PC-9 (cell line): ENCODE results near the gene TANC2. TPM values are rescaled to one million over a fixed set of nuclear protein-coding genes. Genes with fewer than 3 reads are reported as not detected.

Experiments used
- BruUV-seq: library from RNA; stranded (reverse); fragments of 400-500 nt; replicated peaks from 2 replicates; lab custom pipeline; 2021; lab: Mats Ljungman, UMichigan
- CTCF ChIA-PET: fragments of 300-600 bp; sonication (Branson Sonifier 250); formaldehyde crosslinking; loops from one replicate; lab custom pipeline; 2022; ENCODE audit warnings: antibody characterized with exemption; lab: Charles Lee
- POLR2A ChIA-PET: fragments of 300-600 bp; sonication (Branson Sonifier 250); formaldehyde crosslinking; loops from one replicate; lab custom pipeline; 2022; ENCODE audit warnings: antibody characterized with exemption; ENCODE audit not compliant: unreplicated experiment; lab: Charles Lee
- DNase-seq, 2 experiments: peaks; one replicate each; pipeline versions ENCODE4 v3.0.0 to v3.0.0-alpha.2; 2015 to 2022; ENCODE audit warnings: mixed read lengths in 1 of 2
- H2AFZ ChIP-seq: fragments of 200-600 bp; sonication (generic); 2 replicates; pipeline ENCODE4 v1.8.1; 2017; ENCODE audit warnings: antibody characterized with exemption
- H3F3A ChIP-seq: fragments of 200-600 bp; sonication (generic); 2 replicates; pipeline ENCODE4 v1.8.1; 2017; ENCODE audit warnings: antibody characterized with exemption, mild to moderate bottlenecking, low read depth; ENCODE audit not compliant: insufficient read depth
- H3K27ac ChIP-seq: fragments of 200-600 bp; sonication (generic); 2 replicates; pipeline ENCODE4 v1.6.1; 2016; ENCODE audit warnings: mixed run types
- H3K27me3 ChIP-seq: fragments of 200-600 bp; sonication (generic); 2 replicates; pipeline ENCODE4 v1.6.1; 2016; ENCODE audit warnings: low read depth, mixed run types; ENCODE audit not compliant: insufficient read depth
- H3K36me3 ChIP-seq: fragments of 200-600 bp; sonication (generic); 2 replicates; pipeline ENCODE4 v1.6.1; 2016; ENCODE audit warnings: low read depth, mixed run types
- H3K4me1 ChIP-seq: fragments of 200-600 bp; sonication (generic); replicated peaks from 2 replicates; pipeline ENCODE4 v1.6.1; 2016; ENCODE audit warnings: mixed run types; ENCODE audit not compliant: insufficient read depth
- H3K4me2 ChIP-seq: fragments of 200-600 bp; sonication (generic); 2 replicates; pipeline ENCODE4 v1.6.1; 2017; ENCODE audit warnings: mixed run types
- H3K4me3 ChIP-seq: fragments of 200-600 bp; sonication (generic); 2 replicates; pipeline ENCODE4 v1.6.1; 2016; ENCODE audit warnings: mixed run types
- H3K79me2 ChIP-seq: fragments of 200-600 bp; sonication (generic); 2 replicates; pipeline ENCODE4 v1.6.1; 2017; ENCODE audit warnings: low read depth, mixed run types
- H3K9me2 ChIP-seq: fragments of 200-600 bp; sonication (generic); 2 replicates; pipeline ENCODE4 v1.8.1; 2017; ENCODE audit warnings: mild to moderate bottlenecking; ENCODE audit not compliant: insufficient read depth
- H3K9me3 ChIP-seq: fragments of 200-600 bp; sonication (generic); 2 replicates; pipeline ENCODE4 v1.8.1; 2016; ENCODE audit warnings: low read depth; ENCODE audit not compliant: insufficient read depth
- H4K20me1 ChIP-seq: fragments of 200-600 bp; sonication (generic); 2 replicates; pipeline ENCODE4 v1.8.1; 2017; ENCODE audit not compliant: insufficient read depth
- EZH2 ChIP-seq: fragments of 200-600 bp; sonication (generic); IDR thresholded peaks from 2 replicates; pipeline ENCODE4 v1.8.0; 2017; ENCODE audit warnings: antibody characterized with exemption, low read depth
- intact Hi-C: fragments of 100-400 bp; cut with micrococcal nuclease; formaldehyde crosslinking; loops from one replicate; pipeline ENCODE4 v1.10.0; 2022; ENCODE audit not compliant: unreplicated experiment
- total RNA-seq: library from RNA; stranded (reverse); gene quantifications from 2 replicates; pipeline ENCODE4 v1.2.3, GENCODE V29; 2021
- TF ChIP-seq, protein P1 (sequence below): fragments of 200-600 bp; sonication (generic); conservative IDR thresholded peaks from 2 replicates; pipeline ENCODE4 v1.6.1; 2017; ENCODE audit warnings: mixed run types, antibody characterized with exemption, mild to moderate bottlenecking, moderate library complexity

Gene TANC2
- total RNA-seq, 1 experiment from 2014 or later: 122 TPM

GRCh38 chr17:62998665-62999393, 32.8 kb downstream of the TANC2 start:
- Histone ChIP-seq H3K9me2 (no peaks in the 10 kb centered on the region), H3K4me2 (no peak overlapping the region), H3K4me1 (no peaks in the 10 kb centered on the region; the same call in 1 of the 2 replicates), H3F3A (peaks cover 58% of the 10 kb centered on the region), H3K9me3 (no peaks in the 10 kb centered on the region), H3K79me2 (peaks cover 100% of the 10 kb centered on the region), H4K20me1 (peaks cover 57% of the 10 kb centered on the region), H3K27me3 (no peaks in the 10 kb centered on the region), H2AFZ (no peak overlapping the region), H3K27ac (no peak overlapping the region), H3K4me3 (no peak overlapping the region), H3K36me3 (peaks cover 21% of the 10 kb centered on the region; the same call in 1 of the 2 replicates)
- ChIA-PET CTCF (no interaction called here), POLR2A (interaction anchor here (0.6 kb wide), 2 partner anchors 17 to 32 kb away, joined by 5 to 10 read pairs; no protein-coding TSS in a partner anchor)
- no peak for TF ChIP-seq EZH2
- TF ChIP-seq, protein P1, sequence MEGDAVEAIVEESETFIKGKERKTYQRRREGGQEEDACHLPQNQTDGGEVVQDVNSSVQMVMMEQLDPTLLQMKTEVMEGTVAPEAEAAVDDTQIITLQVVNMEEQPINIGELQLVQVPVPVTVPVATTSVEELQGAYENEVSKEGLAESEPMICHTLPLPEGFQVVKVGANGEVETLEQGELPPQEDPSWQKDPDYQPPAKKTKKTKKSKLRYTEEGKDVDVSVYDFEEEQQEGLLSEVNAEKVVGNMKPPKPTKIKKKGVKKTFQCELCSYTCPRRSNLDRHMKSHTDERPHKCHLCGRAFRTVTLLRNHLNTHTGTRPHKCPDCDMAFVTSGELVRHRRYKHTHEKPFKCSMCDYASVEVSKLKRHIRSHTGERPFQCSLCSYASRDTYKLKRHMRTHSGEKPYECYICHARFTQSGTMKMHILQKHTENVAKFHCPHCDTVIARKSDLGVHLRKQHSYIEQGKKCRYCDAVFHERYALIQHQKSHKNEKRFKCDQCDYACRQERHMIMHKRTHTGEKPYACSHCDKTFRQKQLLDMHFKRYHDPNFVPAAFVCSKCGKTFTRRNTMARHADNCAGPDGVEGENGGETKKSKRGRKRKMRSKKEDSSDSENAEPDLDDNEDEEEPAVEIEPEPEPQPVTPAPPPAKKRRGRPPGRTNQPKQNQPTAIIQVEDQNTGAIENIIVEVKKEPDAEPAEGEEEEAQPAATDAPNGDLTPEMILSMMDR: no peak
- BruUV-seq: no TSS peak
- intact Hi-C loops: loop anchor here (10.0 kb wide), 1 partner anchor 406 kb away; no protein-coding TSS in a partner anchor
- no peak for DNase-seq

DNA sequence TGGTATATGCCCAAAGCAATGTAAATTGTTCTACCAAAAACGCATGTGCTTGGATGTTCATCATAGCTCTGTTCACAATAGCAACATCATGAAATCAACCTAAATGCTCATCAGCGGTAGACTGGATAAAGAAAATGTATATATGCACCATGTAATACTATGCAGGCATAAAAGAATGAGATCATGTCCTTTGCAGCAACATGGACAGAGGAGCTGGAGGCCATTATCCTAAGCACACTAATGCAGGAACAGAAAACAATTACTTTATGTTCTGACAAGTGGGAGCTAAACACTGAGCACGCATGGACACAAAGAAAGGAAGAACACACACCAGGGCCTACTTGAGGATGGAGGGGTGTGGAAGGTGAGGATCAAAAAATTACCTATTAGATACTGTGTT, 33.7 kb downstream of the TANC2 start:
- Histone ChIP-seq H3F3A (peaks cover 60% of the 10 kb centered on the region), H3K9me3 (no peaks in the 10 kb centered on the region), H2AFZ (no peak overlapping the region), H3K9me2 (no peaks in the 10 kb centered on the region), H3K36me3 (peaks cover 21% of the 10 kb centered on the region; the same call in 1 of the 2 replicates), H3K27ac (no peak overlapping the region), H3K4me2 (no peak overlapping the region), H3K4me1 (no peaks in the 10 kb centered on the region; the same call in 1 of the 2 replicates), H3K4me3 (no peak overlapping the region), H3K27me3 (no peaks in the 10 kb centered on the region), H4K20me1 (peaks cover 58% of the 10 kb centered on the region), H3K79me2 (peaks cover 100% of the 10 kb centered on the region)
- TF ChIP-seq EZH2: no peak
- TF ChIP-seq, protein P1: no peak
- no peak for DNase-seq
- CTCF ChIA-PET: interaction anchor here (0.6 kb wide), 1 partner anchor 449 kb away, joined by 3 read pairs; no protein-coding TSS in a partner anchor
- POLR2A ChIA-PET: interaction anchor here (0.6 kb wide), 1 partner anchor 32 kb away, joined by 5 read pairs; no protein-coding TSS in a partner anchor
- intact Hi-C loops: loop anchor here (10.0 kb wide), 1 partner anchor 405 kb away; no protein-coding TSS in a partner anchor
- no TSS peak for BruUV-seq

DNA sequence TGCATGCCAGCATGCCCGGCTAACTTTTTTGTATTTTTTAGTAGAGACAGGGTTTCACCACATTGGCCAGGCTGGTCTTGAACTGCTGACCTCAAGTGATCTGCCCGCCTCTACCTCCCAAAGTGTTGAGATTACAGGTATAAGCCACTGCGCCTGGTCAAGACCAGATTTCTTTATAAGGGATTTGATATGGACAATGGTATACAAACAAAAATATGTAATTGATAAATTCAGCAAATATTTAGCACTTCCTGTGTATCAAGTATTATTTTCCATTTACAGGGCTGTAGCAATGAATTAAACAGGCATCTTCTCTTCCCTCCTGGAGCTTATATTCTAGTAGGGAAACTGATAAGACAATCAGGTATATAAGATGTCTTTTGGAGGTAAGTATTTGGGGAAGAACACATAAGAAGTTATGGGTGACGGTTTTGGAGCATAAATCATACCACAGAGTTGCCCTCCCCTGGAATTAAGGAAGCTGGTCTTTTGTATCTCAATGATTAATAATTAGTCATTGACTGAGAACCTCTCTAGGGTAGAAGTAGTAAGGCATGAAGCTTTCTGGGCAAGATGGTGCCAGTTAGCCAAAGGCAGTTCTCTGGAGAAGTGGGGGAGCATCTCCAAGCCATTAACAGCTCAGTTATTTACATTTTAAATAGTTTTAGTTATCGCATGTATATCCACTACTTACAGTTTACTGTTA, 35.8 kb downstream of the TANC2 start:
- DNase-seq: no peak
- BruUV-seq: no TSS peak
- Histone ChIP-seq H3K9me2 (no peaks in the 10 kb centered on the region), H3K4me2 (no peak overlapping the region), H3K4me1 (no peaks in the 10 kb centered on the region; the same call in 1 of the 2 replicates), H3K27ac (no peak overlapping the region), H3K79me2 (peaks cover 98% of the 10 kb centered on the region), H3K9me3 (no peaks in the 10 kb centered on the region), H3F3A (peaks cover 60% of the 10 kb centered on the region), H4K20me1 (peaks cover 60% of the 10 kb centered on the region), H3K27me3 (no peaks in the 10 kb centered on the region), H2AFZ (no peak overlapping the region), H3K4me3 (no peak overlapping the region), H3K36me3 (peaks cover 21% of the 10 kb centered on the region; the same call in 1 of the 2 replicates)
- intact Hi-C loops: no loop called here
- ChIA-PET CTCF (interaction anchor here (0.7 kb wide), 1 partner anchor 279 kb away, joined by 3 read pairs; no protein-coding TSS in a partner anchor), POLR2A (interaction anchor here (0.7 kb wide), 1 partner anchor 194 kb away, joined by 5 read pairs; no protein-coding TSS in a partner anchor)
- TF ChIP-seq EZH2: no peak
- TF ChIP-seq, protein P1: no peak
